Karpas-422 (cell line): ENCODE measurements around the gene SPPL3. TPM values are rescaled to one million over a fixed set of nuclear protein-coding genes. Genes with fewer than 3 reads are reported as not detected.

Source experiments
- DNase-seq: peaks from one replicate; pipeline ENCODE4 v3.0.0-alpha.2; 2015
- H2AFZ ChIP-seq: fragments of 200-600 bp; sonication (generic); 2 replicates; pipeline ENCODE4 v1.6.1; 2014; ENCODE audit warnings: antibody characterized with exemption, low read length, mixed read lengths
- H3K27ac ChIP-seq: fragments of 200-600 bp; sonication (generic); 2 replicates; pipeline ENCODE4 v1.5.1; 2014; ENCODE audit warnings: mild to moderate bottlenecking, low read length, moderate library complexity
- H3K27me3 ChIP-seq: fragments of 200-600 bp; sonication (generic); 2 replicates; pipeline ENCODE4 v1.6.1; 2014; ENCODE audit warnings: low read length, mixed read lengths
- H3K36me3 ChIP-seq: fragments of 200-600 bp; sonication (generic); 2 replicates; pipeline ENCODE4 v1.6.1; 2014; ENCODE audit warnings: low read length, mixed read lengths; ENCODE audit not compliant: insufficient read depth
- H3K4me1 ChIP-seq: fragments of 200-600 bp; sonication (generic); 2 replicates; pipeline ENCODE4 v1.6.1; 2014; ENCODE audit warnings: mild to moderate bottlenecking, low read length, mixed read lengths
- H3K4me2 ChIP-seq: fragments of 200-600 bp; sonication (generic); 2 replicates; pipeline ENCODE4 v1.6.1; 2014; ENCODE audit warnings: low read length, low read depth, mild to moderate bottlenecking; ENCODE audit not compliant: poor library complexity, severe bottlenecking
- H3K4me3 ChIP-seq: fragments of 200-600 bp; sonication (generic); 2 replicates; pipeline ENCODE4 v1.5.1; 2014; ENCODE audit warnings: mild to moderate bottlenecking, antibody characterized with exemption, low read length, mixed read lengths
- H3K79me2 ChIP-seq: fragments of 200-600 bp; sonication (generic); 2 replicates; pipeline ENCODE4 v1.6.1; 2014; ENCODE audit warnings: mild to moderate bottlenecking, low read length, mixed read lengths
- H3K9ac ChIP-seq: fragments of 200-600 bp; sonication (generic); 2 replicates; pipeline ENCODE4 v1.6.0; 2014; ENCODE audit warnings: low read length
- H3K9me2 ChIP-seq: fragments of 200-600 bp; sonication (generic), shearing (Covaris generic); replicated peaks from 2 replicates; pipeline ENCODE4 v1.6.0; 2014; ENCODE audit warnings: mild to moderate bottlenecking, low read length, moderate library complexity; ENCODE audit not compliant: insufficient read depth
- H3K9me3 ChIP-seq: fragments of 300-700, 200-600 bp; sonication (generic); 2 replicates; pipeline ENCODE4 v1.6.1; 2014; ENCODE audit warnings: low read length, mixed read lengths
- H4K20me1 ChIP-seq: fragments of 200-600 bp; sonication (generic); 2 replicates; pipeline ENCODE4 v1.6.1; 2014; ENCODE audit warnings: mild to moderate bottlenecking, antibody characterized with exemption, low read length, low read depth; ENCODE audit not compliant: insufficient read depth
- total RNA-seq: library from RNA; depleted of rRNA; stranded (reverse); fragments of >200 nt; shearing (Covaris generic); gene quantifications from 2 replicates; pipeline ENCODE4 v1.2.3, GENCODE V29; 2014; ENCODE audit warnings: low replicate concordance

SPPL3 gene
- total RNA-seq, 1 experiment from 2014 or later, result 11.9 TPM

GRCh38 chr12:120749256-120749655, 154.9 kb downstream of the SPPL3 start:
- Histone ChIP-seq H3K9me3 (no peaks in the 10 kb centered on the region), H3K4me2 (no peak overlapping the region)

GRCh38 chr12:120748242-120748641, 155.9 kb downstream of the SPPL3 start:
- Histone ChIP-seq H3K9me2 (no peaks in the 10 kb centered on the region), H3K27me3 (no peaks in the 10 kb centered on the region), H3K9ac (no peak overlapping the region), H4K20me1 (no peaks in the 10 kb centered on the region), H3K36me3 (no peaks in the 10 kb centered on the region), H3K27ac (no peak overlapping the region), H3K79me2 (no peaks in the 10 kb centered on the region), H3K4me2 (no peak overlapping the region), H3K4me1 (peaks cover 5% of the 10 kb centered on the region; the same call in 1 of the 2 replicates), H2AFZ (no peak overlapping the region), H3K9me3 (no peaks in the 10 kb centered on the region), H3K4me3 (no peak overlapping the region)
- DNase-seq, result no peak

More at GRCh38 chr12:120749256-120749655, 154.9 kb downstream of the SPPL3 start:
- H3K9ac ChIP-seq, result no peak overlapping the region
- no peak overlapping the region for H3K27ac ChIP-seq
- H3K79me2 ChIP-seq, result no peaks in the 10 kb centered on the region
- no peaks in the 10 kb centered on the region for H3K9me2 ChIP-seq
- no peak for DNase-seq
- no peak overlapping the region for H2AFZ ChIP-seq
- H3K36me3 ChIP-seq, result no peaks in the 10 kb centered on the region
- H3K4me3 ChIP-seq, result no peak overlapping the region
- peaks cover 5% of the 10 kb centered on the region; the same call in 1 of the 2 replicates for H3K4me1 ChIP-seq
- H3K27me3 ChIP-seq, result no peaks in the 10 kb centered on the region
- no peaks in the 10 kb centered on the region for H4K20me1 ChIP-seq

- Histone ChIP-seq H3K4me1 (peaks cover 5% of the 10 kb centered on the region; the same call in 1 of the 2 replicates), H2AFZ (no peak overlapping the region), H3K27me3 (no peaks in the 10 kb centered on the region), H3K36me3 (no peaks in the 10 kb centered on the region), H3K4me2 (no peak overlapping the region), H3K4me3 (no peak overlapping the region), H3K9ac (no peak overlapping the region), H3K79me2 (no peaks in the 10 kb centered on the region), H3K27ac (no peak overlapping the region), H3K9me3 (no peaks in the 10 kb centered on the region), H3K9me2 (no peaks in the 10 kb centered on the region), H4K20me1 (no peaks in the 10 kb centered on the region)
- no peak for DNase-seq
Observed at GRCh38 chr12:120744922-120745493, 159.2 kb downstream of the SPPL3 start.

GRCh38 chr12:120741476-120742421, 162.4 kb downstream of the SPPL3 start:
- H3K4me3 ChIP-seq, result no peak overlapping the region
- H3K36me3 ChIP-seq, result no peaks in the 10 kb centered on the region
- no peaks in the 10 kb centered on the region for H3K27me3 ChIP-seq
- no peaks in the 10 kb centered on the region for H3K9me2 ChIP-seq
- H3K79me2 ChIP-seq, result no peaks in the 10 kb centered on the region
- DNase-seq, result no peak
- H3K9me3 ChIP-seq, result no peaks in the 10 kb centered on the region
- peaks cover 7% of the 10 kb centered on the region for H3K4me1 ChIP-seq
- H4K20me1 ChIP-seq, result 0 out of 2 replicates have a peak, but pooled peaks cover 4% of the 10 kb centered on the region
- H3K27ac ChIP-seq, result no peak overlapping the region
- no peak overlapping the region for H3K4me2 ChIP-seq
- no peak overlapping the region for H2AFZ ChIP-seq
- H3K9ac ChIP-seq, result no peak overlapping the region

- H3K27me3 ChIP-seq, result no peaks in the 10 kb centered on the region
- no peaks in the 10 kb centered on the region for H3K36me3 ChIP-seq
- H3K9ac ChIP-seq, result no peak overlapping the region
- H3K4me2 ChIP-seq, result no peak overlapping the region
- H3K9me2 ChIP-seq, result no peaks in the 10 kb centered on the region
- peaks cover 7% of the 10 kb centered on the region for H3K4me1 ChIP-seq
- no peak overlapping the region for H3K4me3 ChIP-seq
- DNase-seq, result no peak
- H3K27ac ChIP-seq, result no peak overlapping the region
- H2AFZ ChIP-seq, result no peak overlapping the region
- 0 out of 2 replicates have a peak, but pooled peaks cover 4% of the 10 kb centered on the region for H4K20me1 ChIP-seq
- H3K9me3 ChIP-seq, result no peaks in the 10 kb centered on the region
- no peaks in the 10 kb centered on the region for H3K79me2 ChIP-seq
Observed at GRCh38 chr12:120740871-120741270, 163.3 kb downstream of the SPPL3 start.

GRCh38 chr12:120739821-120740613, 164.1 kb downstream of the SPPL3 start:
- no peaks in the 10 kb centered on the region for H3K9me2 ChIP-seq
- no peak overlapping the region for H3K27ac ChIP-seq
- H3K9ac ChIP-seq, result no peak overlapping the region
- no peaks in the 10 kb centered on the region for H3K36me3 ChIP-seq
- H4K20me1 ChIP-seq, result 0 out of 2 replicates have a peak, but pooled peaks cover 4% of the 10 kb centered on the region
- H3K79me2 ChIP-seq, result no peaks in the 10 kb centered on the region
- H3K27me3 ChIP-seq, result no peaks in the 10 kb centered on the region
- H2AFZ ChIP-seq, result no peak overlapping the region
- no peak overlapping the region for H3K4me2 ChIP-seq
- no peaks in the 10 kb centered on the region for H3K9me3 ChIP-seq
- no peak overlapping the region for H3K4me3 ChIP-seq
- H3K4me1 ChIP-seq, result peaks cover 7% of the 10 kb centered on the region
- DNase-seq, result no peak

- Histone ChIP-seq H3K4me2 (no peak overlapping the region), H3K27me3 (no peaks in the 10 kb centered on the region), H3K9ac (no peak overlapping the region), H3K9me3 (no peaks in the 10 kb centered on the region), H3K4me3 (no peak overlapping the region), H2AFZ (no peak overlapping the region), H4K20me1 (0 out of 2 replicates have a peak, but pooled peaks cover 4% of the 10 kb centered on the region), H3K27ac (no peak overlapping the region), H3K79me2 (no peaks in the 10 kb centered on the region), H3K36me3 (no peaks in the 10 kb centered on the region), H3K4me1 (peaks cover 7% of the 10 kb centered on the region), H3K9me2 (no peaks in the 10 kb centered on the region)
- DNase-seq, result peak; percentile 67
Observed at GRCh38 chr12:120739031-120739762, 165.0 kb downstream of the SPPL3 start.
